Astrocyte (in vitro differentiated cells and primary cell): Measurements from ENCODE around the gene TNK1. TPM values are rescaled to one million over a fixed set of nuclear protein-coding genes. Genes with fewer than 3 reads are reported as not detected.
"Not testable (repeated sequence)": the region's sequence is repeated elsewhere in the genome, so short reads cannot be mapped to it uniquely, and the experiment has no call there.

ENCODE experiments used
- DNase-seq: peaks from one replicate; pipeline ENCODE4 v3.0.0-alpha.2; 2010; ENCODE audit warnings: low read depth
- FAIRE-seq: peaks from 2 replicates; lab custom pipeline; 2011; peaks lifted over from hg19 to GRCh38; lab: Jason Lieb, UNC
- H2AFZ ChIP-seq: 2 replicates; pipeline ENCODE4 v1.6.0; 2012; ENCODE audit warnings: low read depth, low read length, inconsistent platforms
- H3K27ac ChIP-seq: 2 replicates; pipeline ENCODE4 v1.5.1; 2011; ENCODE audit warnings: low read depth, low read length, inconsistent platforms
- H3K27me3 ChIP-seq: 2 replicates; pipeline ENCODE4 v1.6.0; 2011; ENCODE audit warnings: low read length, inconsistent platforms; ENCODE audit not compliant: insufficient read depth
- H3K36me3 ChIP-seq: 2 replicates; pipeline ENCODE4 v1.5.1; 2011; ENCODE audit warnings: low read length, inconsistent platforms; ENCODE audit not compliant: insufficient read depth
- H3K4me1 ChIP-seq: 2 replicates; pipeline ENCODE4 v1.5.1; 2011; ENCODE audit warnings: low read length, inconsistent platforms; ENCODE audit not compliant: insufficient read depth
- H3K4me2 ChIP-seq: 2 replicates; pipeline ENCODE4 v1.6.0; 2012; ENCODE audit warnings: low read length, inconsistent platforms
- H3K4me3 ChIP-seq: 2 replicates; pipeline ENCODE4 v1.5.1; 2011; ENCODE audit warnings: low read depth, mild to moderate bottlenecking, low read length, inconsistent platforms; ENCODE audit not compliant: insufficient read depth
- H3K79me2 ChIP-seq: 2 replicates; pipeline ENCODE4 v1.6.0; 2012; ENCODE audit warnings: mild to moderate bottlenecking, low read length, inconsistent platforms; ENCODE audit not compliant: insufficient read depth
- H3K9ac ChIP-seq: 2 replicates; pipeline ENCODE4 v1.6.0; 2012; ENCODE audit warnings: mild to moderate bottlenecking, low read length, inconsistent platforms
- H3K9me3 ChIP-seq: 2 replicates; pipeline ENCODE4 v1.5.1; 2012; ENCODE audit warnings: low read depth, mild to moderate bottlenecking, low read length, inconsistent platforms; ENCODE audit not compliant: insufficient read depth
- H4K20me1 ChIP-seq: 2 replicates; pipeline ENCODE4 v1.6.0; 2012; ENCODE audit warnings: low read length, inconsistent platforms; ENCODE audit not compliant: insufficient read depth
- H3K27ac Mint-ChIP-seq: one replicate; pipeline ENCODE4 v1.8.0; 2021; ENCODE audit warnings: mild to moderate bottlenecking, mixed read lengths; ENCODE audit not compliant: unreplicated experiment
- H3K27me3 Mint-ChIP-seq: one replicate; pipeline ENCODE4 v1.8.0; 2021; ENCODE audit warnings: low read depth, mixed read lengths; ENCODE audit not compliant: unreplicated experiment
- H3K36me3 Mint-ChIP-seq: one replicate; pipeline ENCODE4 v1.8.0; 2021; ENCODE audit warnings: low read depth, mixed read lengths; ENCODE audit not compliant: unreplicated experiment
- H3K4me1 Mint-ChIP-seq: one replicate; pipeline ENCODE4 v1.8.0; 2021; ENCODE audit warnings: low read depth, mixed read lengths; ENCODE audit not compliant: unreplicated experiment
- H3K4me3 Mint-ChIP-seq: one replicate; pipeline ENCODE4 v1.8.0; 2021; ENCODE audit warnings: mild to moderate bottlenecking, moderate library complexity, mixed read lengths; ENCODE audit not compliant: unreplicated experiment
- H3K9me3 Mint-ChIP-seq: one replicate; pipeline ENCODE4 v1.8.0; 2021; ENCODE audit warnings: mild to moderate bottlenecking, mixed read lengths; ENCODE audit not compliant: unreplicated experiment
- CTCF ChIP-seq: IDR thresholded peaks from 2 replicates; pipeline ENCODE4 v1.5.1; 2011; ENCODE audit warnings: low read depth, mild to moderate bottlenecking, inconsistent platforms, low read length, moderate library complexity; ENCODE audit not compliant: insufficient read depth
- EZH2 ChIP-seq: IDR thresholded peaks from 2 replicates; pipeline ENCODE4 v1.6.1; 2012; ENCODE audit warnings: mild to moderate bottlenecking, low read length, inconsistent platforms; ENCODE audit not compliant: insufficient read depth
- total RNA-seq: library from RNA; stranded (reverse); gene quantifications from 2 replicates; pipeline ENCODE4 v1.2.1, GENCODE V29; 2021

The TNK1 gene
- total RNA-seq, 1 donor from 2014 or later, result 1.6 TPM

GRCh38 chr17:7363311-7363710, 17.6 kb upstream of the TNK1 start:
- no peak overlapping the region for H3K4me2 ChIP-seq
- H3K9me3 ChIP-seq, result no peaks in the 10 kb centered on the region
- DNase-seq, result no peak
- Mint-ChIP-seq H3K4me3 (no peak overlapping the region), H3K4me1 (peaks cover 1% of the 10 kb centered on the region), H3K27ac (no peak overlapping the region), H3K27me3 (peaks cover 6% of the 10 kb centered on the region), H3K36me3 (no peaks in the 10 kb centered on the region), H3K9me3 (no peaks in the 10 kb centered on the region)
- no peak for FAIRE-seq
- H3K4me1 ChIP-seq, result no peaks in the 10 kb centered on the region
- no peak overlapping the region for H3K9ac ChIP-seq
- H3K27ac ChIP-seq, result no peak overlapping the region
- TF ChIP-seq EZH2, result no peak
- TF ChIP-seq CTCF, result no peak
- no peaks in the 10 kb centered on the region for H3K27me3 ChIP-seq
- no peaks in the 10 kb centered on the region for H3K36me3 ChIP-seq
- no peaks in the 10 kb centered on the region for H3K79me2 ChIP-seq
- no peak overlapping the region for H2AFZ ChIP-seq
- no peak overlapping the region for H3K4me3 ChIP-seq
- no peaks in the 10 kb centered on the region for H4K20me1 ChIP-seq

- not testable (repeated sequence) for FAIRE-seq, H3K9ac ChIP-seq, H3K4me3 ChIP-seq, H3K36me3 Mint-ChIP-seq, H2AFZ ChIP-seq, H3K27ac Mint-ChIP-seq, DNase-seq, H3K79me2 ChIP-seq, H3K36me3 ChIP-seq, H4K20me1 ChIP-seq, H3K27me3 ChIP-seq, H3K4me1 Mint-ChIP-seq, H3K27ac ChIP-seq, H3K9me3 ChIP-seq, H3K4me2 ChIP-seq, H3K9me3 Mint-ChIP-seq, H3K4me3 Mint-ChIP-seq, H3K4me1 ChIP-seq
- H3K27me3 Mint-ChIP-seq, result peaks cover 21% of the 10 kb centered on the region
Measured at GRCh38 chr17:7365963-7366362, 14.9 kb upstream of the TNK1 start.

- no peaks in the 10 kb centered on the region for H3K9me3 Mint-ChIP-seq
- TF ChIP-seq EZH2 (no peak), CTCF (no peak)
- H3K4me3 Mint-ChIP-seq, result no peak overlapping the region
- no peak overlapping the region for H3K27ac ChIP-seq
- H3K4me1 ChIP-seq, result no peaks in the 10 kb centered on the region
- no peak overlapping the region for H2AFZ ChIP-seq
- H3K36me3 Mint-ChIP-seq, result no peaks in the 10 kb centered on the region
- H3K79me2 ChIP-seq, result no peaks in the 10 kb centered on the region
- H3K27me3 Mint-ChIP-seq, result peaks cover 21% of the 10 kb centered on the region
- no peak for DNase-seq
- no peaks in the 10 kb centered on the region for H3K36me3 ChIP-seq
- no peak overlapping the region for H3K4me2 ChIP-seq
- H3K9me3 ChIP-seq, result no peaks in the 10 kb centered on the region
- H3K4me1 Mint-ChIP-seq, result peaks cover 1% of the 10 kb centered on the region
- FAIRE-seq, result no peak
- peaks cover 2% of the 10 kb centered on the region for H3K27me3 ChIP-seq
- H3K4me3 ChIP-seq, result no peak overlapping the region
- H4K20me1 ChIP-seq, result no peaks in the 10 kb centered on the region
- no peak overlapping the region for H3K9ac ChIP-seq
- no peak overlapping the region for H3K27ac Mint-ChIP-seq
Measured at GRCh38 chr17:7367083-7367482, 13.8 kb upstream of the TNK1 start.
